ENCODE data around the gene P3H2. TPM values are rescaled to one million over a fixed set of nuclear protein-coding genes. Genes with fewer than 3 reads are reported as not detected.
A peak's percentile ranks its signal among the peaks of the same experiment; 100 is the strongest.
"Not testable (repeated sequence)": the region's sequence is repeated elsewhere in the genome, so short reads cannot be mapped to it uniquely, and the experiment has no call there.

The P3H2 gene
- total RNA-seq, 1 donor from 2014 or later, result not detected

DNA sequence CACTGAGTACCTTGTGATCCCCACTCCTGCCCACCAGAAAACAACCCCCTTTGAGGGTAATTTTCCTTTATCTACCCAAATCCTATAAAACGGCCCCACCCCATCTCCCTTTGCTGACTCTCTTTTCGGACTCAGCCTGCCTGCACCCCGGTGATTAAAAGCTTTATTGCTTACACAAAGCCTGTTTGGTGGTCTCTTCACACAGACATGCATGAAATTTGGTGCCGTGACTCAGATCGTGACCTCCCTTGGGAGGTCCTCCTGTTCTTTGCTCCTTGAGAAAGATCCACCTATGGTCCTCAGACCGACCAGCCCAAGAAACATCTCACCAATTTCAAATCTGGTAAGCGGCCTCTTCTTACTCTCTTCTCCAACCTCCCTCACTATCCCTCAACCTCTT, 24.1 kb upstream of the P3H2 start:
- DNase-seq (ENCODE audit: low spot score); H3K36me3 Mint-ChIP-seq (ENCODE audit: low read depth); H3K4me3 Mint-ChIP-seq (ENCODE audit: low read depth); intact Hi-C loops (cut with micrococcal nuclease); H3K9me3 Mint-ChIP-seq; H3K4me1 Mint-ChIP-seq (ENCODE audit: low read depth); H3K27ac Mint-ChIP-seq; H3K27me3 Mint-ChIP-seq (ENCODE audit: low read depth): not testable (repeated sequence)

DNA sequence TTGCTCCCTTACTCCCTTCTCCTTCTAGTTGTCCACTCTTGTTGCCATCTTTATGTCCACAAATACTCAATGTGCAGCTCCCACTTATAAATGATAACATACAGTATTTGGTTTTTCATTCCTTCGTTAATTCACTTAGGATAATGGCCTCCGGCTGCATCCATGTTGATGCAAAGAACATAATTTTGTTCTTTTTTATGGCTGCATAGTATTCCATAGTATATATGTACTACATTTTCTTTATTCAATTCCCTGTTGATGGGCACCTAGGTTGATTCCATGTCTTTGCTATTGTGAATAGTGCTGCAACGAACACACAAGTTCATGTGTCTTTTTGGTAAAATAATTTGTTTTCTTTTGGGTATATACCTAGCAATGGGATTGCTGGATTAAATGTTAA, 21.3 kb upstream of the P3H2 start:
- H3K27ac Mint-ChIP-seq, result no peak overlapping the region
- no peaks in the 10 kb centered on the region for H3K36me3 Mint-ChIP-seq (ENCODE audit: low read depth)
- peaks cover 13% of the 10 kb centered on the region for H3K27me3 Mint-ChIP-seq (ENCODE audit: low read depth)
- H3K4me1 Mint-ChIP-seq (ENCODE audit: low read depth), result no peaks in the 10 kb centered on the region
- H3K9me3 Mint-ChIP-seq, result no peaks in the 10 kb centered on the region
- no peak overlapping the region for H3K4me3 Mint-ChIP-seq (ENCODE audit: low read depth)
- intact Hi-C loops (cut with micrococcal nuclease), result no loop called here
- no peak for DNase-seq (ENCODE audit: low spot score)

DNA sequence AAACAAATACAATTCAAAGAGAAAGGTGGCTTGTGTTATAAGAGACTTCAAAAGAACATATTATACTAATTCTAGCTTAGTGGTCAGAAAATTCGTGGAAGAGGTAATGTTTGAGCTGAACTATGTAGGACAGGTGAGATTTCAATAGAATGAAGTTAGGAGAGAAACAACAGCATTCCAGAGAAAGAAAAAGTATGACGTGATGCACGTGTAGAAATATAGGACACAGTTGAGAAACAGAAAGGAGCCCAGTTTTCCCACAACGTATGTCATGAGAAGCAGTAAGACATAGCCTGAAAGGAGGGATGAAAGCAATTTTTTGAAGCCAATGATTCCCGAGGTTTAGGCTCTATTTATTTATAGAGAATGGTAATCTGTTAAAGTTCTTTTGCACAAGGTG, 18.7 kb upstream of the P3H2 start:
- Mint-ChIP-seq H3K9me3 (no peaks in the 10 kb centered on the region), H3K4me3 (ENCODE audit: low read depth) (no peak overlapping the region), H3K27ac (no peak overlapping the region), H3K36me3 (ENCODE audit: low read depth) (no peaks in the 10 kb centered on the region), H3K4me1 (ENCODE audit: low read depth) (no peaks in the 10 kb centered on the region), H3K27me3 (ENCODE audit: low read depth) (peaks cover 18% of the 10 kb centered on the region)
- no peak for DNase-seq (ENCODE audit: low spot score)
- intact Hi-C loops (cut with micrococcal nuclease), result no loop called here

DNA sequence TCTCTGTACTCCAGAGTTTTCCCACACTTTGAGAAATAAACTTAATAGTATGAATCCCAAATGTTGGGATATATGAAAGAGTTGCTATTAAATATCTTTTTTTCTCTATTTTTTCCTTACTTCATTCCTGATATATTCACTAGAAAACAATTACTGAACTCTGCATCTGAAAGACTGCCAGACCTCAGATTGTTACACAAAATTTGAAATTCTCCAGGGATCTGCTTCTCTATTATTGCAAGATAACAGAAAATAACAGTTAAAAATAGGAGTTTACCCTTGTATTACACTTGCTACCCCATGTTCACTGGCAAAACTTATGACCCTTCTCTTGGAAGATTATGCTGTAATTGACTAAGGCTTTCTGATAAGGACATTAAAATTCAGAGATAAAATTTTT, 11.7 kb upstream of the P3H2 start:
- no peak overlapping the region for H3K27ac Mint-ChIP-seq
- DNase-seq (ENCODE audit: low spot score), result no peak
- no peak overlapping the region for H3K4me3 Mint-ChIP-seq (ENCODE audit: low read depth)
- H3K4me1 Mint-ChIP-seq (ENCODE audit: low read depth), result no peaks in the 10 kb centered on the region
- intact Hi-C loops (cut with micrococcal nuclease), result no loop called here
- no peaks in the 10 kb centered on the region for H3K9me3 Mint-ChIP-seq
- peaks cover 18% of the 10 kb centered on the region for H3K27me3 Mint-ChIP-seq (ENCODE audit: low read depth)
- no peaks in the 10 kb centered on the region for H3K36me3 Mint-ChIP-seq (ENCODE audit: low read depth)

DNA sequence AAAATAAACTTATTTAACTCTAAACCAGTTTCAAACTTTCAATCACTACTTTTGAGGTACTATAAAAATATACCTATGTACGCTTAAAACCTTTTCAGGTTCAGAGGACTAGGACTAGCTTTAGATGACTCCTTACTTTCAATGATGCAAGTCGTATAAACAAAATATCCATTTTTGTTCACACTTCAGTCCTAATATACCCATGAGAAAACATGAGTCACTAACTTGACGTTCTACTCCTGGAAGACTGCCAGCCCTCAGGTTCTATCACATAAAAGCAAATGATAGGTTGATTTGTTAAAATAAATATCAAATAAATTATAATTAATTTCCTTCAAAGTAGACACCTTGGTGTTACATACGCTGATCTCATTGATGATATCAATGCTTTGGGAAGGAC, 10.6 kb upstream of the P3H2 start:
- no peak for DNase-seq (ENCODE audit: low spot score)
- Mint-ChIP-seq H3K27me3 (ENCODE audit: low read depth) (peaks cover 20% of the 10 kb centered on the region), H3K4me1 (ENCODE audit: low read depth) (no peaks in the 10 kb centered on the region), H3K4me3 (ENCODE audit: low read depth) (no peak overlapping the region), H3K27ac (no peak overlapping the region), H3K9me3 (no peaks in the 10 kb centered on the region), H3K36me3 (ENCODE audit: low read depth) (no peaks in the 10 kb centered on the region)
- intact Hi-C loops (cut with micrococcal nuclease), result no loop called here

DNA sequence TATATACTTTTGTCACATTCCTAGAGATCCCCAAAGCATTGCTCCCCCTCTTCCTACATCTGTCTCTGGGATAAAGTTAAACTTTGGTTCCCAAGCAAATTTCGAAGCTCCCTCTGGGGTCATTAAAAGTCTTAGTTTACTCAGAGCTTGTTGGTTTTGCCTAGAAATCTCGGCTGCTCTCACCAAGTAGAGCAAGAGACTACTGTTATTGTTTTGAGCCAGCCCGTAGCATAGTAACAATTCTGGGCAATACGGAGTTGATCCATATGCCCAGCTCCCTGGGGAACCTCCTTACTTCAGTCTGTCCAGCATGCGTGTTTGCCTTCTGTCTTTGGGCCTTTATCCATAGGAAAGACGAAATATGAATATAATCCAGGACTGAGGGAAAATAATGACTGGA, 10.0 kb upstream of the P3H2 start:
- no peaks in the 10 kb centered on the region for H3K4me1 Mint-ChIP-seq (ENCODE audit: low read depth)
- peaks cover 18% of the 10 kb centered on the region for H3K27me3 Mint-ChIP-seq (ENCODE audit: low read depth)
- no peak overlapping the region for H3K4me3 Mint-ChIP-seq (ENCODE audit: low read depth)
- no peak for DNase-seq (ENCODE audit: low spot score)
- no peaks in the 10 kb centered on the region for H3K9me3 Mint-ChIP-seq
- intact Hi-C loops (cut with micrococcal nuclease), result no loop called here
- H3K36me3 Mint-ChIP-seq (ENCODE audit: low read depth), result no peaks in the 10 kb centered on the region
- no peak overlapping the region for H3K27ac Mint-ChIP-seq

DNA sequence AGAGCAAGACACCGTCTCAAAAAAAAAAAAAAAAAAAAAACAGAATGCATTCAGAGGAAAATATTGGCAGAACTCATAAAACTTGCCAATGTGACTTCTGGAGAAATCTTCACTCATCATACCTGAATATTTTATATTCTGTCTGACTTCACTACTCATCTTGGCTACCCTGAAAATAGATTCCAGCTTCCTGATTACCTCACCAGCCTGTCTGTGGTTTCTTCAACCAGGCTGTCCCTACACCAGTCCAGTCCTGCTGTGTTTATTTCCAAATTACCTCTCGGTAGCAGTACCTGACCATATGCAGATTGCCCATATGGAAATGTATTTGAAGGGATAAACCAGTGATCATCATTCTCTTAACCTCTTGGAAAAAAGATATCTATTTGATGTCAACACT, 9.3 kb upstream of the P3H2 start:
- DNase-seq (ENCODE audit: low spot score), result no peak
- intact Hi-C loops (cut with micrococcal nuclease), result no loop called here
- H3K27me3 Mint-ChIP-seq (ENCODE audit: low read depth), result peaks cover 14% of the 10 kb centered on the region
- H3K4me1 Mint-ChIP-seq (ENCODE audit: low read depth), result no peaks in the 10 kb centered on the region
- no peak overlapping the region for H3K4me3 Mint-ChIP-seq (ENCODE audit: low read depth)
- no peak overlapping the region for H3K27ac Mint-ChIP-seq
- no peaks in the 10 kb centered on the region for H3K36me3 Mint-ChIP-seq (ENCODE audit: low read depth)
- H3K9me3 Mint-ChIP-seq, result no peaks in the 10 kb centered on the region

DNA sequence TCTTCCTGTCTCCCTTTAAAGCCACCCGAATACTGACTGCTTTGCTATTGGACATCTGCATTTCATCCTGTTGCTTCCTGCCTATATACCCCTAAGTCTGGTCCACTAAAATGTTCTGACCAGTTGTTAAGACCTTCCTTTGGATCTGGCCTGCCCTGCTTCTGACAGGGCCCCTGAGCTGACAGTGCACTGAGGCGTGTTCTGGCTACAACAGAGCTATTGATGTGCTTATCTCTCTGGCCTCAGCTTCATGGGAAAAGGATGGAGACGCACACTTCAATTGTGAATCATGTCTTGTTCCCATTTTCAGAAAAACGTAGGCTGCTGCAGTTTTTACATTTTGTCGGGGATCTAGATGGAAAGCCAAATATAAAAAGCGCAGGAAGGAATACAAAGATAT, 7.1 kb upstream of the P3H2 start:
- Mint-ChIP-seq H3K9me3 (no peaks in the 10 kb centered on the region), H3K4me3 (ENCODE audit: low read depth) (no peak overlapping the region), H3K27me3 (ENCODE audit: low read depth) (peaks cover 29% of the 10 kb centered on the region), H3K4me1 (ENCODE audit: low read depth) (no peaks in the 10 kb centered on the region), H3K36me3 (ENCODE audit: low read depth) (no peaks in the 10 kb centered on the region), H3K27ac (no peak overlapping the region)
- intact Hi-C loops (cut with micrococcal nuclease), result no loop called here
- no peak for DNase-seq (ENCODE audit: low spot score)

DNA sequence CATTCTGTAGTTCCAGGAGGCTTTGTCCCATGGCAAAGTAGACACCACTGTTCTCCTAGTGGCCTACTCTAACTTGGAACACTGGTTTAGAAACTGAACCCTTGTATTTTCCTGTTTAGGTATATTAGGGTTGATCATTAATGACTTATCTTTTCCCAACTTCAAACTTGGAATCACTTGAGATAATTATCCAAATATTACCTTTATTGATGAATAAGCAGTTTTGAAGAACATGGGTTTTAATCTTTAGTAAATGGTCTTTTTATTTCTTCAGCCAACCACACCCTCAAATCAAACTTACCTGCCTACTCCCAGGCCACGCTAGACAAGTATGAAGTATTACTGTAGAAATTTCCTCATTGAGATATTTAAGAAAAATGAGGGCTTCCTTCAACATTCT, 6.5 kb upstream of the P3H2 start:
- no peaks in the 10 kb centered on the region for H3K9me3 Mint-ChIP-seq
- no peaks in the 10 kb centered on the region for H3K4me1 Mint-ChIP-seq (ENCODE audit: low read depth)
- H3K27ac Mint-ChIP-seq, result no peak overlapping the region
- no peak overlapping the region for H3K4me3 Mint-ChIP-seq (ENCODE audit: low read depth)
- intact Hi-C loops (cut with micrococcal nuclease), result no loop called here
- peaks cover 34% of the 10 kb centered on the region for H3K27me3 Mint-ChIP-seq (ENCODE audit: low read depth)
- no peak for DNase-seq (ENCODE audit: low spot score)
- H3K36me3 Mint-ChIP-seq (ENCODE audit: low read depth), result no peaks in the 10 kb centered on the region

DNA sequence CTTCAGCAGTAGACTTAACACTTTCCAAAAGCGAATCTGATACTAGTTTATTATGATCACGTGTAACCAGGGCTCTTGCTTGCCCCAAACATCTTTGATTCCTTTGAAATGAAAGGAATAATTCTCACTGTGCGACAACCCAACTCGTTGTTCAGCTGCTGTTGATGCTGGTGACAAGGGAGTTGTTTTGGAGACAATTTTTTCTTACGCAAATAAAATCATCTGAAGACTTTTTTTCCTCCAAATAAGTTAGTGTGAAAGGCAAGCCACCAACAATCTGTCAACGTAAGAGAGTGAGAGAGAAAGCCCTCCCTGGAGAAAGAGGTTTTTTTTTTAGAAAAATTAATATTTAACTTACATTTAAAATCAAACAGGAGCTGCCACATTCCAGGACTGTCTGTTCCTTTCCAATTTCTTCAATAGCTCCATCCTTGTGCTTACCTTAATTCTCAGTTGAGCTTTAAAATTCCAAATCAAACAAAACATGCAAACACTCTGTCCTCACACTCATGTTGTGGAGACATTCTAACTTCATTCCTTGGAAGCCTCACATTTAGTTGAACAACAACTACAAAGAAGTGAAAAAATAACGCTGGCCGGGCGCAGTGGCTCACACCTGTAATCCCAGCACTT, 4.9 kb upstream of the P3H2 start:
- DNase-seq (ENCODE audit: low spot score), result no peak
- H3K36me3 Mint-ChIP-seq (ENCODE audit: low read depth), result no peaks in the 10 kb centered on the region
- no peaks in the 10 kb centered on the region for H3K9me3 Mint-ChIP-seq
- no peak overlapping the region for H3K4me3 Mint-ChIP-seq (ENCODE audit: low read depth)
- H3K27ac Mint-ChIP-seq, result no peak overlapping the region
- intact Hi-C loops (cut with micrococcal nuclease), result no loop called here
- no peaks in the 10 kb centered on the region for H3K4me1 Mint-ChIP-seq (ENCODE audit: low read depth)
- peaks cover 44% of the 10 kb centered on the region for H3K27me3 Mint-ChIP-seq (ENCODE audit: low read depth)

DNA sequence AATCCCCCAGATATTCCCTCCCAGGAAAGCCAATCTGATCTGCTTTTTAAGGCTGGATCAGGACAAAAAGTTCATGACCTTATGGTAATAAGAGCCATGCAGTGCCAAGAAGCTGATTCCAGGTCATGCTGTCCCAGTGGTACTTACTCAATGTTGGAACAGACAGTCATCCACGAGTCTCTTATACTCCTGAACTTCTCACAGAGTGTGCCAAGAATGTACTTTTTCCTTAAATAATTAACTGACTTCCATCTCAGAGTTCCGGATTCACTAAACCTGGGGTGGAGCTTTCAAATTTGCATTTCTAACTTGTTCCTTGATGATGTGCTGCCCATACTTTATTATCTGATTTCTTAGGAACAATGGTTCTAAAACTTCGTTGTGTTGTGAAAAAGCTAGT, 3.4 kb upstream of the P3H2 start:
- no peaks in the 10 kb centered on the region for H3K36me3 Mint-ChIP-seq (ENCODE audit: low read depth)
- no peak overlapping the region for H3K4me3 Mint-ChIP-seq (ENCODE audit: low read depth)
- intact Hi-C loops (cut with micrococcal nuclease), result loop anchor here (5.0 kb wide), 1 partner anchor 78 kb away; no protein-coding TSS in a partner anchor
- H3K27me3 Mint-ChIP-seq (ENCODE audit: low read depth), result peaks cover 53% of the 10 kb centered on the region
- no peak for DNase-seq (ENCODE audit: low spot score)
- H3K9me3 Mint-ChIP-seq, result no peaks in the 10 kb centered on the region
- no peak overlapping the region for H3K27ac Mint-ChIP-seq
- peaks cover 4% of the 10 kb centered on the region for H3K4me1 Mint-ChIP-seq (ENCODE audit: low read depth)

DNA sequence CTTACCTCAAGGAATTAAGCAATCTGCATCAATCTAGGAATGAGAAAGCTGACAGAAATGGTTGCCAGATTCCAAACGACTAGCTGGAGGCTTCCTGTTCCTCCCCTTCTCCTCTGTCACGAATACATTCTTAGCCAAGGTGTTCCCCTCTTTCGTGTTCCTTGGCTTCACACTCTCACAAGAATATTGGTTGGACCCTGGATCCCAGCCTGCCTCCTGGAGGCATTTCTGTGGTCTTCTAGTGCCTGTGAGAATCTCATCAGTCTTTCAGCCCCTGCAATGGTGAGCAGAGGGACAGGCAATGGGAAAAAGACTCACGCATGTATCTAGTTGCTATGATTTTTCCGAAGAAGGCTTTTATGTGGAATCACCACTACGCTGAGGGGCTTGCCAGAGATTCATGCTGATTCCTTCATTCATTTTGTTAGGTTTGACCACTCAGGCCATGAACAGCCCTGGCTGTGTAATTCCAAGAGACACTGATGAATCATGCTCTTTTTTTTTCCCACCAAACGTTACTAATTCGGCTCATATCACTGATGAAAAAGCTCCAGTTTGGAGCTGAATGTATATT, 1.6 kb upstream of the P3H2 start:
- Mint-ChIP-seq H3K4me3 (ENCODE audit: low read depth) (no peak overlapping the region), H3K36me3 (ENCODE audit: low read depth) (no peaks in the 10 kb centered on the region), H3K27ac (no peak overlapping the region), H3K27me3 (ENCODE audit: low read depth) (peaks cover 62% of the 10 kb centered on the region), H3K4me1 (ENCODE audit: low read depth) (peaks cover 4% of the 10 kb centered on the region), H3K9me3 (no peaks in the 10 kb centered on the region)
- no peak for DNase-seq (ENCODE audit: low spot score)
- intact Hi-C loops (cut with micrococcal nuclease), result loop anchor here (5.0 kb wide), 1 partner anchor 80 kb away; no protein-coding TSS in a partner anchor

DNA sequence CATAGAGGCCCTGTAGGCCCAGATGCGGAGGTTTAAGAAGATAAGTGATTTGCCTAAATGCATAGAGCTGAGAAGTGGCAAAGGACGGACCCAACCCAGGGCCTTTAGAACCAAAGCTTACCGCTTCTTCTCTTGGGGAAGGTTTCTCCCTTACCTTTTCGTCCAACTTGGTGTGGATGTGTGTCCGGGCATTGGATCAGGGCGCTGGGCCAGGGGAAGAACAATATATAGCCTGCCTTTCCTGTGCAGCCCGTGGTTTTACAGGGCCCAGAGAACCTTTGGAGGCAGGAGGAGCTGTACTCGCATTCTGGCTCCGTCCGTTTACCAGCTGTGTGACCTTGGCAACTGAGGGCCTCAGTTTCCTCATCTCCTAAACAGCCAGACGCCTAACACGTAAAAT, 686 bp upstream of the P3H2 start:
- H3K27me3 Mint-ChIP-seq (ENCODE audit: low read depth), result peaks cover 64% of the 10 kb centered on the region
- H3K27ac Mint-ChIP-seq, result no peak overlapping the region
- intact Hi-C loops (cut with micrococcal nuclease), result loop anchor here (5.0 kb wide), 1 partner anchor 81 kb away; no protein-coding TSS in a partner anchor
- peaks cover 4% of the 10 kb centered on the region for H3K4me1 Mint-ChIP-seq (ENCODE audit: low read depth)
- no peak overlapping the region for H3K4me3 Mint-ChIP-seq (ENCODE audit: low read depth)
- DNase-seq (ENCODE audit: low spot score), result no peak
- no peaks in the 10 kb centered on the region for H3K36me3 Mint-ChIP-seq (ENCODE audit: low read depth)
- no peaks in the 10 kb centered on the region for H3K9me3 Mint-ChIP-seq

DNA sequence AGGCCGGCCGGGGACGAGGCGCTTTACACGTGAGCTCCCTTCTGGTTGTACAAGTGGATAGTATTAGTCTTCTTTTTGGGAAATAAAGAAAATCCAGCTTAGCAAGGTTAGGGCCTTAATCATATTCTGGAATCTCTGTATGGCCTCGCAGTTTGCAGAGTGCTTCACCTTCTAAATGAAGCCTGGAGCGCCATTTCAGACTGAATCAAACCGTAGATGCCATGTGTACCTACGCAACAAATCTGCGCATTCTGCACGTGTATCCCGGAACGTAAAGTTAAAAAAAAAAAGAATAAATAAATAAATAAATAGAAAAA, 322 bp upstream of the P3H2 start:
- Mint-ChIP-seq H3K27me3 (ENCODE audit: low read depth) (peaks cover 67% of the 10 kb centered on the region), H3K4me1 (ENCODE audit: low read depth) (peaks cover 4% of the 10 kb centered on the region), H3K4me3 (ENCODE audit: low read depth) (peak overlapping the region; percentile 27), H3K9me3 (no peaks in the 10 kb centered on the region), H3K36me3 (ENCODE audit: low read depth) (no peaks in the 10 kb centered on the region), H3K27ac (no peak overlapping the region)
- no peak for DNase-seq (ENCODE audit: low spot score)
- intact Hi-C loops (cut with micrococcal nuclease), result loop anchor here (5.0 kb wide), 1 partner anchor 81 kb away; no protein-coding TSS in a partner anchor

All from activated T-helper 2 cell treated with anti-CD3 and anti-CD28 coated beads, Interferon-gamma antibody, Interleukin-2, Interleukin-4, amounts not matched to agents 10 μg/mL and 5 μg/mL and 100 μg/mL, durations not matched to agents 14 hours and 24 hours and 36 hours (primary cell).